GM13977 (cell line): ENCODE results near the gene ALDH16A1.
"Not testable (repeated sequence)": the region's sequence is repeated elsewhere in the genome, so short reads cannot be mapped to it uniquely, and the experiment has no call there.

Source experiments
- DNase-seq: peaks from one replicate; pipeline ENCODE4 v3.0.0; 2012; ENCODE audit warnings: low spot score
- CTCF ChIP-seq: IDR thresholded peaks from 2 replicates; pipeline ENCODE4 v1.5.1; 2012; ENCODE audit warnings: mild to moderate bottlenecking, control low read depth; ENCODE audit not compliant: insufficient read depth; ENCODE audit errors: extremely low read depth, missing control alignments
- in situ Hi-C: fragments of 300-500 bp; cut with MboI; formaldehyde crosslinking; loops from one replicate; pipeline ENCODE4 v1.12.0; 2022; ENCODE audit warnings: low sequenced_read_pairs, low pct_unique_long_range_greater_than_20kb, mixed read lengths, inconsistent platforms; ENCODE audit not compliant: unreplicated experiment

The ALDH16A1 gene

GRCh38 chr19:49472936-49473335 lies 19.9 kb downstream of the ALDH16A1 start:
- in situ Hi-C loops: no loop called here
- no peak for DNase-seq
- TF ChIP-seq CTCF: no peak

- in situ Hi-C loops: not testable (repeated sequence)
Measured at GRCh38 chr19:49473501-49473867, 20.5 kb downstream of the ALDH16A1 start.

GRCh38 chr19:49473868-49474541 lies 21.0 kb downstream of the ALDH16A1 start, which contains the start of gene FLT3LG:
Gene FLT3LG, plus strand, starts transcription at chr19:49474215. Its CDS starts 425 bp downstream, at chr19:49474640.
- in situ Hi-C loops: no loop called here
- peak; percentile 93 for DNase-seq
- peak; percentile 94 for TF ChIP-seq CTCF

More at GRCh38 chr19:49473501-49473867, 20.5 kb downstream of the ALDH16A1 start:
- DNase-seq: not testable (repeated sequence)

DNA sequence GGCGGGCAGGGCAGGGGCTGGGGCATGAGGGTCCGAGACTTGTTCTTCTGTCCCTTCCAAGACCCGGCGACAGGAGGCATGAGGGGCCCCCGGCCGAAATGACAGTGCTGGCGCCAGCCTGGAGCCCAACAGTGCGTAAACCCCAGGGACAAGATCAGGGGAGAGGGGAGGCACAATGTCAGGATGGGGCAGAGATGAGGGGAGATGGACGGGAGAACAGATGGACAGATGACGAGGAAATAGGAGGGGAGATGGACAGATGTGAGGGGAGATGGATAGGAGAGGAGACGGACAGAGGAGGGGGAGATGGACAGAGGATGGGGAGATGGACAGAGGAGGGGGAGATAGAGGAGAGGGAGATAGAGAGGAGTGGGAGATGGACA lies 21.5 kb downstream of the ALDH16A1 start:
- DNase-seq: no peak
- in situ Hi-C loops: no loop called here
- TF ChIP-seq CTCF: no peak

GRCh38 chr19:49475191-49475917 lies 22.3 kb downstream of the ALDH16A1 start:
- in situ Hi-C loops: no loop called here
- DNase-seq: no peak
- TF ChIP-seq CTCF: no peak

DNA sequence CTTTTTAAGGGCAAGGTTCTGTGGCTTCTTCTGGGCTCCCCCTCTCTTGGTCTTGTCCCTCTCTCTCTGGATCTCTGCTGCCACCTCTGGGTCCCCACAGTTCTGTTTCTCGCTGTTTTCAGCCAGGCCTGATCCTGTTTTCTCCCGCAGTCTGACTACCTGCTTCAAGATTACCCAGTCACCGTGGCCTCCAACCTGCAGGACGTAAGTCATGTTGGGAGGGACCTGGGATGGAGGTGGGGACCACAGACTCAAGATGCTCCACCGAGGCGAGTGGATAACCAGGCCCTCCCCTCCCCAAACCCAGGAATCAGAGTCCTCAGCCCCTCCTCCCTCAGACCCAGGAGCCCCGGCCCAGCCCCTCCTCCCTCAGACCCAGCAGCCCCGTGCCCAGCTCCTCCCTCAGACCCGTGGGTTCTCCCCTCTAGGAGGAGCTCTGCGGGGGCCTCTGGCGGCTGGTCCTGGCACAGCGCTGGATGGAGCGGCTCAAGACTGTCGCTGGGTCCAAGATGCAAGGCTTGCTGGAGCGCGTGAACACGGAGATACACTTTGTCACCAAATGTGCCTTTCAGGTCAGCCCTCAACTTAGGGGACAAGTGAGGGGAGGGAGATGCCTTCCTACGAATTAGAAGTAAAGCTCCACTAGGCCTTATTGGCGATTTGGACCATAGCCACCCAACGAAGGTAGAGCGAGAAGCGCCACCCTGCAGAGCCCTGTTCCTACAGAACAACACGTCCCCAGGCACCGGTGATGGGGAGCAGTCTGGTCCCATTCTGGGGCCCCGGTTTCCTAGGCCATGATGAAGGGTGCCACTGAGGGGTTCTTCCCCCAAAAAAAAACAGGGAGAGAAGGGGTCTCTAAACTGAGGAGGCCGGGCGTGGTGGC lies 23.2 kb downstream of the ALDH16A1 start:
- DNase-seq: no peak
- in situ Hi-C loops: no loop called here
- TF ChIP-seq CTCF: peak; percentile 53
